ENCODE measurements around the gene HDAC7. TPM values are rescaled to one million over a fixed set of nuclear protein-coding genes. Genes with fewer than 3 reads are reported as not detected.
"Not testable (repeated sequence)": the region's sequence is repeated elsewhere in the genome, so short reads cannot be mapped to it uniquely, and the experiment has no call there.

The HDAC7 gene
- total and polyA plus RNA-seq, 2 experiments from 2014 or later, result 41.3 to 60.1 TPM

DNA sequence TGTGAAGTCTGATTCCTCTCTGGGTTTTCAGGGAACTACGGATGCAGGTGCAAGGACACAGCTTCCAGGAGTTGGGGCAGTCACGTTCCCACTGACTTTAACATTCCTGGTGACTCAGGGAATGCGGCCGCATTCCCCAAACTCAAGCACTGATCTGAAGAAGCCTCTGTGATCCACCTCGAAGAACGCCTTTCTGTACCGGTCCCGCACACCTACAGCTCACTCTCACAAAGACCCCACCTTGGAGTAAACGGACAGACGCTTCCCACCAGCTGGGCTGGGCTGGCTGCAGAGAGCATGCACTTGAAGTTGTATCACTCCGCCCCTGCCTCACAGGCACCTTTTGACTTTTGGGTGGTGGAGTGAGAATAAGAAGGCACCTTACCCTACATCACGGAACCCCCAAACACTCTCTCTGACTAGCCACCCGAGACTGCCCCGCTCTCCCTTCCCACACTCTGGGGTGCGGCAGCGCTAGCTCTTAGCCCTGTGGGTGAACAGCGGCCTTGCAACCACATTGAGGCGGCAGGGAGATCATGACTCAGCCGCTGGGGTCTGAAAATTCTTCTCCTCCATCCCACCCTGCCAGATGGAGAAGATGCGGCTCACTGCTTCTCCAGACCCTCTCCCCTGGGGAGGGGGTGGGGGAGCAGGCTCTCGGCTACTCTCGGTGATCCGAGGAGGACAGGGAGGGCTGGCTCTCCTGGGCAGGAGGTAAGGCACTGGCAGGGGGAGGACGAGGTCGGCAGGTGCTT is 23.7 kb upstream of the HDAC7 start:
- H3K4me3 Mint-ChIP-seq, result no peak overlapping the region; the same call in 2 of the 3 replicates
- DNase-seq (ENCODE audit: low spot score) (peak; percentile 63), ATAC-seq (peak; percentile 54)
- H3K4me2 ChIP-seq, result 0 out of 2 replicates have a peak overlapping the region, but pooled peaks have one; percentile 34
- H3K27me3 ChIP-seq (ENCODE audit: insufficient read depth), result no peaks in the 10 kb centered on the region
- H3K79me2 ChIP-seq (replicated peaks; ENCODE audit: insufficient read depth), result no peaks in the 10 kb centered on the region
- peaks cover 17% of the 10 kb centered on the region for H3K27me3 Mint-ChIP-seq (ENCODE audit: insufficient read depth, low read depth, poor library complexity)
- H3K4me1 Mint-ChIP-seq, result peaks cover 27% of the 10 kb centered on the region
- no peak overlapping the region for H3K4me3 ChIP-seq
- no peaks in the 10 kb centered on the region for H4K20me1 ChIP-seq (replicated peaks; ENCODE audit: insufficient read depth)
- no peaks in the 10 kb centered on the region for H3K4me1 ChIP-seq (ENCODE audit: insufficient read depth)
- H3K27ac ChIP-seq (ENCODE audit: low read depth), result peak overlapping the region; percentile 39; the same call in 1 of the 2 replicates
- peak overlapping the region; percentile 17; the same call in 1 of the 2 replicates for H3K27ac Mint-ChIP-seq
- H3F3A ChIP-seq (replicated peaks; ENCODE audit: low read depth), result no peaks in the 10 kb centered on the region
- H3K36me3 ChIP-seq (ENCODE audit: insufficient read depth), result no peaks in the 10 kb centered on the region
- no peaks in the 10 kb centered on the region; the same call in 2 of the 3 replicates for H3K36me3 Mint-ChIP-seq (ENCODE audit: low read depth)
- no peaks in the 10 kb centered on the region for H3K9me3 Mint-ChIP-seq
- peaks cover 3% of the 10 kb centered on the region; the same call in 1 of the 2 replicates for H3K9me2 ChIP-seq (ENCODE audit: insufficient read depth)
- H2AFZ ChIP-seq, result peak overlapping the region; percentile 52; the same call in 1 of the 2 replicates
- TF ChIP-seq ZNF331 (CRISPR knock-in tag; IDR thresholded peaks at IDR 0.05; ENCODE audit: low read depth) (no peak), CREB1 (CRISPR knock-in tag; IDR thresholded peaks at IDR 0.05; ENCODE audit: low read depth) (no peak)
- TF ChIP-seq, protein P1, sequence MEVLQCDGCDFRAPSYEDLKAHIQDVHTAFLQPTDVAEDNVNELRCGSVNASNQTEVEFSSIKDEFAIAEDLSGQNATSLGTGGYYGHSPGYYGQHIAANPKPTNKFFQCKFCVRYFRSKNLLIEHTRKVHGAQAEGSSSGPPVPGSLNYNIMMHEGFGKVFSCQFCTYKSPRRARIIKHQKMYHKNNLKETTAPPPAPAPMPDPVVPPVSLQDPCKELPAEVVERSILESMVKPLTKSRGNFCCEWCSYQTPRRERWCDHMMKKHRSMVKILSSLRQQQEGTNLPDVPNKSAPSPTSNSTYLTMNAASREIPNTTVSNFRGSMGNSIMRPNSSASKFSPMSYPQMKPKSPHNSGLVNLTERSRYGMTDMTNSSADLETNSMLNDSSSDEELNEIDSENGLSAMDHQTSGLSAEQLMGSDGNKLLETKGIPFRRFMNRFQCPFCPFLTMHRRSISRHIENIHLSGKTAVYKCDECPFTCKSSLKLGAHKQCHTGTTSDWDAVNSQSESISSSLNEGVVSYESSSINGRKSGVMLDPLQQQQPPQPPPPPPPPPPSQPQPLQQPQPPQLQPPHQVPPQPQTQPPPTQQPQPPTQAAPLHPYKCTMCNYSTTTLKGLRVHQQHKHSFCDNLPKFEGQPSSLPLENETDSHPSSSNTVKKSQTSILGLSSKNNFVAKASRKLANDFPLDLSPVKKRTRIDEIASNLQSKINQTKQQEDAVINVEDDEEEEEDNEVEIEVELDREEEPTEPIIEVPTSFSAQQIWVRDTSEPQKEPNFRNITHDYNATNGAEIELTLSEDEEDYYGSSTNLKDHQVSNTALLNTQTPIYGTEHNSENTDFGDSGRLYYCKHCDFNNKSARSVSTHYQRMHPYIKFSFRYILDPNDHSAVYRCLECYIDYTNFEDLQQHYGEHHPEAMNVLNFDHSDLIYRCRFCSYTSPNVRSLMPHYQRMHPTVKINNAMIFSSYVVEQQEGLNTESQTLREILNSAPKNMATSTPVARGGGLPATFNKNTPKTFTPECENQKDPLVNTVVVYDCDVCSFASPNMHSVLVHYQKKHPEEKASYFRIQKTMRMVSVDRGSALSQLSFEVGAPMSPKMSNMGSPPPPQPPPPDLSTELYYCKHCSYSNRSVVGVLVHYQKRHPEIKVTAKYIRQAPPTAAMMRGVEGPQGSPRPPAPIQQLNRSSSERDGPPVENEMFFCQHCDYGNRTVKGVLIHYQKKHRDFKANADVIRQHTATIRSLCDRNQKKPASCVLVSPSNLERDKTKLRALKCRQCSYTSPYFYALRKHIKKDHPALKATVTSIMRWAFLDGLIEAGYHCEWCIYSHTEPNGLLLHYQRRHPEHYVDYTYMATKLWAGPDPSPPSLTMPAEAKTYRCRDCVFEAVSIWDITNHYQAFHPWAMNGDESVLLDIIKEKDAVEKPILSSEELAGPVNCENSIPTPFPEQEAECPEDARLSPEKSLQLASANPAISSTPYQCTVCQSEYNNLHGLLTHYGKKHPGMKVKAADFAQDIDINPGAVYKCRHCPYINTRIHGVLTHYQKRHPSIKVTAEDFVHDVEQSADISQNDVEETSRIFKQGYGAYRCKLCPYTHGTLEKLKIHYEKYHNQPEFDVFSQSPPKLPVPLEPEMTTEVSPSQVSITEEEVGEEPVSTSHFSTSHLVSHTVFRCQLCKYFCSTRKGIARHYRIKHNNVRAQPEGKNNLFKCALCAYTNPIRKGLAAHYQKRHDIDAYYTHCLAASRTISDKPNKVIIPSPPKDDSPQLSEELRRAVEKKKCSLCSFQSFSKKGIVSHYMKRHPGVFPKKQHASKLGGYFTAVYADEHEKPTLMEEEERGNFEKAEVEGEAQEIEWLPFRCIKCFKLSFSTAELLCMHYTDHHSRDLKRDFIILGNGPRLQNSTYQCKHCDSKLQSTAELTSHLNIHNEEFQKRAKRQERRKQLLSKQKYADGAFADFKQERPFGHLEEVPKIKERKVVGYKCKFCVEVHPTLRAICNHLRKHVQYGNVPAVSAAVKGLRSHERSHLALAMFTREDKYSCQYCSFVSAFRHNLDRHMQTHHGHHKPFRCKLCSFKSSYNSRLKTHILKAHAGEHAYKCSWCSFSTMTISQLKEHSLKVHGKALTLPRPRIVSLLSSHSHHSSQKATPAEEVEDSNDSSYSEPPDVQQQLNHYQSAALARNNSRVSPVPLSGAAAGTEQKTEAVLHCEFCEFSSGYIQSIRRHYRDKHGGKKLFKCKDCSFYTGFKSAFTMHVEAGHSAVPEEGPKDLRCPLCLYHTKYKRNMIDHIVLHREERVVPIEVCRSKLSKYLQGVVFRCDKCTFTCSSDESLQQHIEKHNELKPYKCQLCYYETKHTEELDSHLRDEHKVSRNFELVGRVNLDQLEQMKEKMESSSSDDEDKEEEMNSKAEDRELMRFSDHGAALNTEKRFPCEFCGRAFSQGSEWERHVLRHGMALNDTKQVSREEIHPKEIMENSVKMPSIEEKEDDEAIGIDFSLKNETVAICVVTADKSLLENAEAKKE (CRISPR knock-in tag; IDR thresholded peaks at IDR 0.05), result peak; percentile 53; the same call in 1 of the 2 replicates
- TF ChIP-seq, protein P2, sequence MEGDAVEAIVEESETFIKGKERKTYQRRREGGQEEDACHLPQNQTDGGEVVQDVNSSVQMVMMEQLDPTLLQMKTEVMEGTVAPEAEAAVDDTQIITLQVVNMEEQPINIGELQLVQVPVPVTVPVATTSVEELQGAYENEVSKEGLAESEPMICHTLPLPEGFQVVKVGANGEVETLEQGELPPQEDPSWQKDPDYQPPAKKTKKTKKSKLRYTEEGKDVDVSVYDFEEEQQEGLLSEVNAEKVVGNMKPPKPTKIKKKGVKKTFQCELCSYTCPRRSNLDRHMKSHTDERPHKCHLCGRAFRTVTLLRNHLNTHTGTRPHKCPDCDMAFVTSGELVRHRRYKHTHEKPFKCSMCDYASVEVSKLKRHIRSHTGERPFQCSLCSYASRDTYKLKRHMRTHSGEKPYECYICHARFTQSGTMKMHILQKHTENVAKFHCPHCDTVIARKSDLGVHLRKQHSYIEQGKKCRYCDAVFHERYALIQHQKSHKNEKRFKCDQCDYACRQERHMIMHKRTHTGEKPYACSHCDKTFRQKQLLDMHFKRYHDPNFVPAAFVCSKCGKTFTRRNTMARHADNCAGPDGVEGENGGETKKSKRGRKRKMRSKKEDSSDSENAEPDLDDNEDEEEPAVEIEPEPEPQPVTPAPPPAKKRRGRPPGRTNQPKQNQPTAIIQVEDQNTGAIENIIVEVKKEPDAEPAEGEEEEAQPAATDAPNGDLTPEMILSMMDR (conservative IDR thresholded peaks at IDR 0.05; ENCODE audit: low read depth in 2 of 2), result 0 out of 4 replicates have a peak, but pooled peaks of 1 of the 2 experiments have one; percentile 10

- not testable (repeated sequence) for H2AFZ ChIP-seq; H3K27me3 ChIP-seq (ENCODE audit: insufficient read depth); H3K27ac Mint-ChIP-seq; H3K36me3 ChIP-seq (ENCODE audit: insufficient read depth); H4K20me1 ChIP-seq (replicated peaks; ENCODE audit: insufficient read depth); H3K27ac ChIP-seq (ENCODE audit: low read depth); H3K9me2 ChIP-seq (ENCODE audit: insufficient read depth); H3K4me3 ChIP-seq; H3F3A ChIP-seq (replicated peaks; ENCODE audit: low read depth); ATAC-seq; H3K36me3 Mint-ChIP-seq (ENCODE audit: low read depth); H3K4me2 ChIP-seq; H3K4me1 ChIP-seq (ENCODE audit: insufficient read depth); H3K9me3 Mint-ChIP-seq; H3K79me2 ChIP-seq (replicated peaks; ENCODE audit: insufficient read depth); H3K4me3 Mint-ChIP-seq; DNase-seq (ENCODE audit: low spot score)
- Mint-ChIP-seq H3K4me1 (peaks cover 33% of the 10 kb centered on the region), H3K27me3 (ENCODE audit: insufficient read depth, low read depth, poor library complexity) (peaks cover 19% of the 10 kb centered on the region)
These were observed 22.8 kb upstream of the HDAC7 start for GRCh38 chr12:47842543-47842942.

Measured in GM23338 (cell line).